Measurements from ENCODE around the gene SPATA31A6.
"Not testable (repeated sequence)": the region's sequence is repeated elsewhere in the genome, so short reads cannot be mapped to it uniquely, and the experiment has no call there.

Gene SPATA31A6

GRCh38 chr9:42183359-42183758 is at the start of gene SPATA31A6:
SPATA31A6 (plus strand) TSS chr9:42183659; CDS start chr9:42183688, 29 bp downstream.
- not testable (repeated sequence) for H3K4me3 Mint-ChIP-seq; H3K36me3 Mint-ChIP-seq; ATAC-seq; H3K4me1 Mint-ChIP-seq; H3K27ac Mint-ChIP-seq; H3K9me3 Mint-ChIP-seq; DNase-seq (ENCODE audit: low spot score in 2 of 2)

GRCh38 chr9:42160299-42160698 is 23.2 kb upstream of the SPATA31A6 start:
- ATAC-seq; H3K27ac Mint-ChIP-seq; H3K36me3 Mint-ChIP-seq; H3K4me1 Mint-ChIP-seq; DNase-seq (ENCODE audit: low spot score in 2 of 2); H3K4me3 Mint-ChIP-seq; H3K9me3 Mint-ChIP-seq: not testable (repeated sequence)

- not testable (repeated sequence) for H3K4me1 Mint-ChIP-seq; H3K9me3 Mint-ChIP-seq; H3K27ac Mint-ChIP-seq; H3K4me3 Mint-ChIP-seq; H3K36me3 Mint-ChIP-seq; ATAC-seq; DNase-seq (ENCODE audit: low spot score in 2 of 2)
Measured at GRCh38 chr9:42219861-42220260, 36.4 kb downstream of the SPATA31A6 start.

- not testable (repeated sequence) for H3K9me3 Mint-ChIP-seq; H3K27ac Mint-ChIP-seq; ATAC-seq; DNase-seq (ENCODE audit: low spot score in 2 of 2); H3K4me3 Mint-ChIP-seq; H3K36me3 Mint-ChIP-seq; H3K4me1 Mint-ChIP-seq
Measured at GRCh38 chr9:42223230-42223629, 39.8 kb downstream of the SPATA31A6 start.

- not testable (repeated sequence) for H3K9me3 Mint-ChIP-seq; H3K27ac Mint-ChIP-seq; DNase-seq (ENCODE audit: low spot score in 2 of 2); H3K36me3 Mint-ChIP-seq; ATAC-seq; H3K4me1 Mint-ChIP-seq; H3K4me3 Mint-ChIP-seq
Measured at GRCh38 chr9:42233031-42233430, 49.6 kb downstream of the SPATA31A6 start.

GRCh38 chr9:42234610-42235009 is 51.2 kb downstream of the SPATA31A6 start:
- H3K9me3 Mint-ChIP-seq; H3K4me1 Mint-ChIP-seq; ATAC-seq; DNase-seq (ENCODE audit: low spot score in 2 of 2); H3K36me3 Mint-ChIP-seq; H3K27ac Mint-ChIP-seq; H3K4me3 Mint-ChIP-seq: not testable (repeated sequence)

GRCh38 chr9:42235352-42235991 is 52.0 kb downstream of the SPATA31A6 start:
- not testable (repeated sequence) for H3K4me3 Mint-ChIP-seq, H3K36me3 Mint-ChIP-seq, H3K27ac Mint-ChIP-seq

GRCh38 chr9:42236097-42236496 is 52.6 kb downstream of the SPATA31A6 start:
- DNase-seq (ENCODE audit: low spot score in 2 of 2); H3K27ac Mint-ChIP-seq; H3K36me3 Mint-ChIP-seq; ATAC-seq; H3K4me3 Mint-ChIP-seq; H3K4me1 Mint-ChIP-seq; H3K9me3 Mint-ChIP-seq: not testable (repeated sequence)

More at GRCh38 chr9:42235352-42235991, 52.0 kb downstream of the SPATA31A6 start:
- ATAC-seq; H3K9me3 Mint-ChIP-seq; DNase-seq (ENCODE audit: low spot score in 2 of 2); H3K4me1 Mint-ChIP-seq: not testable (repeated sequence)

- not testable (repeated sequence) for ATAC-seq; H3K4me1 Mint-ChIP-seq; DNase-seq (ENCODE audit: low spot score in 2 of 2); H3K4me3 Mint-ChIP-seq; H3K9me3 Mint-ChIP-seq; H3K36me3 Mint-ChIP-seq; H3K27ac Mint-ChIP-seq
Measured at GRCh38 chr9:42237381-42237780, 53.9 kb downstream of the SPATA31A6 start.

- not testable (repeated sequence) for H3K4me3 Mint-ChIP-seq; DNase-seq (ENCODE audit: low spot score in 2 of 2); H3K4me1 Mint-ChIP-seq; H3K27ac Mint-ChIP-seq; H3K36me3 Mint-ChIP-seq; H3K9me3 Mint-ChIP-seq; ATAC-seq
Measured at GRCh38 chr9:42238862-42239261, 55.4 kb downstream of the SPATA31A6 start.

Measured in stimulated activated effector memory CD8-positive, alpha-beta T cell treated with anti-CD3 and anti-CD28 coated beads, Interleukin-12 subunit alpha, Interleukin-12 subunit beta, amount 100 ng/mL, for 72 hours (primary cell).